Tibial artery (tissue), 4 donors: Measurements from ENCODE around the gene ZNF746.

Experiments
- DNase-seq, 2 donors: peaks; one replicate each; pipeline ENCODE4 v3.0.0-alpha.2; 2019
- H3K27ac ChIP-seq, 2 donors: fragments of 200-600 bp; sonication (generic) in 1 of 2; 1 replicate in 1 of 2; 2 replicates in 1 of 2; pipeline ENCODE4 v1.5.1; 2018 to 2019; ENCODE audit warnings: mild to moderate bottlenecking in 1 of 2
- H3K27me3 ChIP-seq, 2 donors: fragments of 200-600 bp; sonication (generic) in 1 of 2; one replicate each; pipeline versions ENCODE4 v1.5.1 to v1.6.0; 2016 to 2019
- H3K36me3 ChIP-seq, 3 donors: fragments of 200-600 bp; sonication (generic) in 2 of 3; one replicate each; pipeline ENCODE4 v1.5.1; 2016 to 2019; ENCODE audit warnings: mild to moderate bottlenecking in 2 of 3
- H3K4me1 ChIP-seq, 4 donors: fragments of 200-600 bp; sonication (generic) in 2 of 4; 1 replicate in 3 of 4; 2 replicates in 1 of 4; pipeline ENCODE4 v1.5.1; 2016 to 2019
- H3K4me3 ChIP-seq, 2 donors: fragments of 200-600 bp; sonication (generic) in 1 of 2; 1 replicate in 1 of 2; 2 replicates in 1 of 2; pipeline ENCODE4 v1.5.1; 2018 to 2019; ENCODE audit warnings: mild to moderate bottlenecking in 2 of 2
- H3K9me3 ChIP-seq, 3 donors: fragments of 200-600 bp; sonication (generic) in 1 of 3; one replicate each; pipeline ENCODE4 v1.5.1; 2016 to 2019
- intact Hi-C: fragments of 100-400 bp; cut with DNase I; formaldehyde crosslinking; loops from one replicate; pipeline ENCODE4 v1.15.0; 2023; ENCODE audit warnings: low total_unique reads
- TF ChIP-seq, protein P1 (sequence below), 2 experiments: fragments of 200-600 bp in 1 of 2; fragments of 450-650 bp in 1 of 2; IDR thresholded peaks; one replicate each; pipeline ENCODE4 v1.5.1; 2017 to 2019; ENCODE audit warnings: antibody characterized with exemption in 2 of 2, mild to moderate bottlenecking in 1 of 2, moderate library complexity in 1 of 2

ZNF746 gene

DNA sequence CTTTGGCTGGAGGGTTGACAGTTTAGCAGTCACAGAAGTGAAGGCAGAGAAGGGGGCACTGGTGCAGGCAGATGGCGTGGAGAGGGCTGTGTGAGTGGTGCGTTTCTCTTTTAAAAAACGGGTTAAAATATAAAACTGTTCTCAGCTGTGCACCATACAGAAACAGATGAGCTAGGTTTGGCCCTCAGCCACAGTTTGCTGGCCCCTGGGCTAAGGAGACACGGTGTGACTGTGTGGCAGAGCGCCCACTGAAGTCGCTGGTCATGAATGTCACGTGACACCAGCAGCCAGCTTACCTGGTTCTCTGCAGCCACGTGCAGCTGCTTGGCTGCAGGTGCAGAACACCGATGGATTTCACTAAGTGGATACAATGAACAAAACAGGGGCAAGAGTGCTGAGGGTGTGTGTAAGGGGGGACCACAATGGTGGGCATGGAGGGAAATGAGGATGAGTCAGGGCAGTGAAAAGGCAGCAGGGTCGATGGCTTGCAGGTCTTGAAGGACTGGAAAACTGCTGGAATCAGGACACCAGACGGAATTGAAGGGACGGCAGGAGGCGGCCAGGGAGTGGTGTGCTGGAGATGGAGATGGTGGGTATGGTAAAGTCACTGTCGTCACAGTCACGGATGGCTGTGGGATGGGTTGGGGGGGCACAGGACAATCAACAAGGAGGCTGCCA lies 7.4 kb downstream of the ZNF746 start:
- no peak for DNase-seq
- peaks cover 60 to 81% (median 77%) of the 10 kb centered on the region in 3 donors for H3K36me3 ChIP-seq
- H3K27ac ChIP-seq = no peak overlapping the region
- intact Hi-C loops = no loop called here
- no peaks in the 10 kb centered on the region for H3K27me3 ChIP-seq
- H3K4me3 ChIP-seq = no peak overlapping the region
- no peaks in the 10 kb centered on the region for H3K9me3 ChIP-seq
- peaks cover 0 to 6% (median 3%) of the 10 kb centered on the region in 4 donors for H3K4me1 ChIP-seq
- TF ChIP-seq, protein P1, sequence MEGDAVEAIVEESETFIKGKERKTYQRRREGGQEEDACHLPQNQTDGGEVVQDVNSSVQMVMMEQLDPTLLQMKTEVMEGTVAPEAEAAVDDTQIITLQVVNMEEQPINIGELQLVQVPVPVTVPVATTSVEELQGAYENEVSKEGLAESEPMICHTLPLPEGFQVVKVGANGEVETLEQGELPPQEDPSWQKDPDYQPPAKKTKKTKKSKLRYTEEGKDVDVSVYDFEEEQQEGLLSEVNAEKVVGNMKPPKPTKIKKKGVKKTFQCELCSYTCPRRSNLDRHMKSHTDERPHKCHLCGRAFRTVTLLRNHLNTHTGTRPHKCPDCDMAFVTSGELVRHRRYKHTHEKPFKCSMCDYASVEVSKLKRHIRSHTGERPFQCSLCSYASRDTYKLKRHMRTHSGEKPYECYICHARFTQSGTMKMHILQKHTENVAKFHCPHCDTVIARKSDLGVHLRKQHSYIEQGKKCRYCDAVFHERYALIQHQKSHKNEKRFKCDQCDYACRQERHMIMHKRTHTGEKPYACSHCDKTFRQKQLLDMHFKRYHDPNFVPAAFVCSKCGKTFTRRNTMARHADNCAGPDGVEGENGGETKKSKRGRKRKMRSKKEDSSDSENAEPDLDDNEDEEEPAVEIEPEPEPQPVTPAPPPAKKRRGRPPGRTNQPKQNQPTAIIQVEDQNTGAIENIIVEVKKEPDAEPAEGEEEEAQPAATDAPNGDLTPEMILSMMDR (IDR thresholded peaks at IDR 0.05) = no peak

DNA sequence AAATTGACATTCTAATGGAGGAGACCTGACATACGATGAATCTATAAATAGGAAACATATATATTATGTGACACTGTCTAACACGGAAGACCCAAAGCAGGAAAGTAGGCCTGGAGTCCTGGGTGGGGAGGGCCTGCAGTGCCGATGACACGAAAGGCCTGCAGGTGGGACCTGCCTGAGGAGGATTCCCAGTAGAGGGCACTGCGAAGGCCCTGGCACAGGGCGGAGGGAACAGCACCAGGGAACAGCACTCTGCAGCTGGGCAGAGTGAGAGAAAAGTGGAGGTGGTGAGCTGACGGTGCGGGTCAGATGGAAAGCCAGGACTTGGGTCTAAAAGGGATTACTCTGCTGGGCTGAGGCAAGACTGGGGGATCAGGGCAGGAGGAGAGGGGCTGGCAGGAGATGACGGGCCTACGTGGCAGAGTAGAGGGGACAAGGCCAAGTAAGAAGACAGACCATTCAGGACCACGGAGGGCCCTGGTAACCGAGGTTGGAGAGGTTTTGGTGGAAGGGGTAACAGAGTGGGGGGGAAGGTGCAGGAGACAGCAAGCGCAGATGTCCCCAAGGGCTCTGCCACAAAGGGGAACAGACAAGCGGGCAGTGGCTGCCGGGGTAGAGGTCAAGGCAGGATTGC lies 8.1 kb downstream of the ZNF746 start:
- peaks cover 60 to 82% (median 78%) of the 10 kb centered on the region in 3 donors for H3K36me3 ChIP-seq
- H3K27me3 ChIP-seq = no peaks in the 10 kb centered on the region
- intact Hi-C loops = no loop called here
- TF ChIP-seq, protein P1 (IDR thresholded peaks at IDR 0.05) = no peak
- H3K9me3 ChIP-seq = no peaks in the 10 kb centered on the region
- H3K4me1 ChIP-seq = no peaks in the 10 kb centered on the region
- no peak overlapping the region for H3K4me3 ChIP-seq
- no peak overlapping the region for H3K27ac ChIP-seq
- no peak for DNase-seq

DNA sequence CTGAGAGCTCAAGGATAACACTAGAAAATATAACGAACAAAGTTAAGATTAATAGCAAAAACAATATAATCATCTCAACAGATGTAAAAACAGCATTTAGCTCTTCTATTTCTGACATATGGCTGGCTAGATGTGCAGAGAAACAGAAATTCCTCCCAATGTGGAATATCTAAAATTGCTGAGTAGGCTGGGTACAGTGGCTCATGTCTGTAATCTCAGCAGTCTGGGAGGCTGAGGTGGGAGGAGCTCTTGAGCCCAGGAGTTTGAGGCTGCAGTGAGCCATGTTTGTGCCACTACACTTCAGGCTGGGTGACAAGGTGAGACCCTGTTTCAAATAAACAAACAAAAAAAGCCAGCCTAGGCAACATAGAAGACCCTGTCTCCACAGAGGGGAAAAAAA lies 18.0 kb downstream of the ZNF746 start:
- intact Hi-C loops = loop anchor here (5.0 kb wide), 1 partner anchor 237 kb away; no protein-coding TSS in a partner anchor
- Histone ChIP-seq H3K36me3 (peaks cover 13 to 62% (median 36%) of the 10 kb centered on the region in 3 donors), H3K4me3 (no peak overlapping the region), H3K9me3 (no peaks in the 10 kb centered on the region), H3K4me1 (no peaks in the 10 kb centered on the region), H3K27ac (no peak overlapping the region), H3K27me3 (no peaks in the 10 kb centered on the region)
- DNase-seq = no peak
- TF ChIP-seq, protein P1 (IDR thresholded peaks at IDR 0.05) = no peak

DNA sequence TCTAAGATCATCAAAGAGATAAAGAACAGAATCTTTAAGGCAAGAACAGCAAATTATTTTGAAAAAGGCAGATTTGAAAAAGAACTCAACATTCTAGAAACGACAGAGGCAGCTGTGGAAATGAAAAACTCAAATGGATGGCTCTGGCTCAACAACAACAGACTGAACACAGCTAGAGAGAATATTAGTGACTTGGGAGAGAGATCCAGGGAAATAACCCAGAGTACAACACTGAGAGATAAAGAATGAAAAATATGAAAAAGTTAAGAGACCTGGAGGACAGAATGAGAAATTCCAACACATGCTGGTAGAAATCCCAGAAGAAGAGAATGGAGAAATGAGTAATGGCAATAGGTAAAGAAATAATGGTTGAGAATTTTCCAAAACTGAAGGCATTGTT lies 18.9 kb downstream of the ZNF746 start:
- intact Hi-C loops = loop anchor here (5.0 kb wide), 1 partner anchor 236 kb away; no protein-coding TSS in a partner anchor
- Histone ChIP-seq H3K27ac (no peak overlapping the region), H3K36me3 (peaks cover 21 to 70% (median 44%) of the 10 kb centered on the region in 3 donors), H3K27me3 (no peaks in the 10 kb centered on the region), H3K4me1 (no peaks in the 10 kb centered on the region), H3K4me3 (no peak overlapping the region), H3K9me3 (no peaks in the 10 kb centered on the region)
- TF ChIP-seq, protein P1 (IDR thresholded peaks at IDR 0.05) = no peak
- no peak for DNase-seq

DNA sequence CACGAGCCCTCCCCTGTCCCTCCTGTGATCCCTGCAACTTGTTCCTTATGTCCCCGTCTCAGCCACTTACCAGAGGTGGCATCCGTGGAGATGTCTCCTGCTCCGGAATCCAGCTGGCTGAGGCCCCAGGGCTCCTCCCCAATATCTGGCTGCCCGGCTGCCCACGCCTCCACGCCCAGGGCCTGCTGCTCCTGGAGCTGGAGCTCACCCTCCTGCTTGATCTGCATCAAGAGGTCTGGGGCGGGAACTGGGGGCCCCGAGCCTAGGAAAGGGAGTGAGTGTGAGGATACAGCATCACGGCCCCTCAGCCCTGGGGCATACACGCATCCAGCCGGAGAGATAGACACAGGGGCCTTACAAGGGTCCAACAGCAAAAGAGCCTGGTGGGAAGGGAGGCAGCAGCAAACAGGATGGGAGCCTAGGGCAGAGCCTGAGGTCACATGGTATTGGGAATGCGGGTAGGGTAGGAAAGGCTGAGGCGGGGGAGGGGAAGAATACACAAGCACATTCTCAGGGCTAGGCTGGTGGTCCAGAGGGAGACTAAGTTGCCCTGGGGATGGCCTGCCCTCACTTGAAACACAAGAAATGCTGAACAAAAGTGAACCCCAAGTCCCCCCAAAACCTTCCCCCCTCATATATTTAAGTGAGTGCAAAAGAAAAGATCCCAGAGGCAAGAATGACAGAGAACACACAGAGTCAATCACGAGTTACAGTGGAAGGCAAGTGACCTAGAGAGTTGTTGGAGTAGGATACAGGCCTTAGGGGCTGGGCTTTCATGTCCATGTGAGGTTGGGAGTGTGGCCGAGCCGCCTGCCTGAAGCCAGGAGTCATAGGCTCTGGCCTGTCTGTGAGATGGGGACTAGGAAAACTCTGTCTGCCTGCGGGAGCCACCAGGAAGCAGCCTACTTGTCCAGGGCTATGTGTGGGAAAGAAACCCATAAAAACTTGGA lies 19.8 kb downstream of the ZNF746 start:
- TF ChIP-seq, protein P1 (IDR thresholded peaks at IDR 0.05) = no peak
- Histone ChIP-seq H3K36me3 (peaks cover 30 to 73% (median 54%) of the 10 kb centered on the region in 3 donors), H3K27me3 (no peaks in the 10 kb centered on the region), H3K4me1 (no peaks in the 10 kb centered on the region), H3K9me3 (no peaks in the 10 kb centered on the region), H3K27ac (no peak overlapping the region), H3K4me3 (no peak overlapping the region)
- intact Hi-C loops = loop anchor here (5.0 kb wide), 1 partner anchor 235 kb away; no protein-coding TSS in a partner anchor
- peak in 1 of 2 donors; percentile 48 for DNase-seq
